Small intestine (tissue), 7 donors: Measurements from ENCODE around the gene SEPTIN10. TPM values are rescaled to one million over a fixed set of nuclear protein-coding genes. Genes with fewer than 3 reads are reported as not detected.

Experiments used
- DNase-seq, 2 donors: peaks; one replicate each; pipeline versions ENCODE4 v3.0.0 to v3.0.0-alpha.2; 2013
- FAIRE-seq: peaks from 2 replicates; lab custom pipeline; 2012; peaks lifted over from hg19 to GRCh38; lab: Jason Lieb, UNC
- H3K27ac ChIP-seq, 3 donors: one replicate each; pipeline ENCODE4 v1.5.1; 2013; ENCODE audit warnings: low read length in 2 of 3, mild to moderate bottlenecking in 2 of 3, control low read depth in 1 of 3, inconsistent platforms in 1 of 3, low read depth in 1 of 3, moderate library complexity in 1 of 3
- H3K27me3 ChIP-seq, 3 donors: one replicate each; pipeline ENCODE4 v1.6.1; 2013; ENCODE audit warnings: low read length in 3 of 3, inconsistent platforms in 1 of 3; ENCODE audit not compliant: control insufficient read depth in 3 of 3, insufficient read depth in 3 of 3
- H3K36me3 ChIP-seq, 3 donors: one replicate each; pipeline ENCODE4 v1.6.1; 2013; ENCODE audit warnings: low read length in 3 of 3, inconsistent platforms in 1 of 3, low read depth in 1 of 3, mild to moderate bottlenecking in 1 of 3, moderate library complexity in 1 of 3; ENCODE audit not compliant: control insufficient read depth in 3 of 3, insufficient read depth in 2 of 3
- H3K4me1 ChIP-seq, 3 donors: one replicate each; pipeline ENCODE4 v1.6.1; 2013; ENCODE audit warnings: low read length in 2 of 3, inconsistent platforms in 1 of 3, low read depth in 1 of 3, mild to moderate bottlenecking in 1 of 3, moderate library complexity in 1 of 3; ENCODE audit not compliant: control insufficient read depth in 3 of 3, insufficient read depth in 2 of 3
- H3K4me3 ChIP-seq, 3 donors: one replicate each; pipeline ENCODE4 v1.5.1; 2013; ENCODE audit warnings: low read length in 3 of 3, control low read depth in 1 of 3, inconsistent platforms in 1 of 3, low read depth in 1 of 3, mild to moderate bottlenecking in 1 of 3, moderate library complexity in 1 of 3
- H3K9me3 ChIP-seq, 2 donors: one replicate each; pipeline ENCODE4 v1.6.1; 2013; ENCODE audit warnings: low read depth in 1 of 2, low read length in 1 of 2; ENCODE audit not compliant: control insufficient read depth in 2 of 2, insufficient read depth in 1 of 2
- WGBS, 3 donors: extraction: QIAGEN DNeasy Blood & Tissue Kit; methylation state at CpG; one replicate each; pipeline ENCODE4 v1.1.7; 2013; 5-methylcytosine and 5-hydroxymethylcytosine counted together
- polyA plus RNA-seq, 4 donors: library from polyadenylated mRNA; stranded (reverse) in 3 of 4; unstranded in 1 of 4; fragments of 200-250 nt in 3 of 4; fragments of 120-200 nt in 1 of 4; gene quantifications; one replicate each; pipeline versions ENCODE4 v1.2.1 to v1.2.3, GENCODE V29; 2013
- donor health status: healthy with polysubstance abuse.
- donor health status: control.
- donor health status: control.
- donor health status: Bipolar disorder and iron deficiency.
- donor health status: healthy.

Gene SEPTIN10
- polyA plus RNA-seq, 4 donors: 24.0 to 50.9 (median 28.8) TPM

DNA sequence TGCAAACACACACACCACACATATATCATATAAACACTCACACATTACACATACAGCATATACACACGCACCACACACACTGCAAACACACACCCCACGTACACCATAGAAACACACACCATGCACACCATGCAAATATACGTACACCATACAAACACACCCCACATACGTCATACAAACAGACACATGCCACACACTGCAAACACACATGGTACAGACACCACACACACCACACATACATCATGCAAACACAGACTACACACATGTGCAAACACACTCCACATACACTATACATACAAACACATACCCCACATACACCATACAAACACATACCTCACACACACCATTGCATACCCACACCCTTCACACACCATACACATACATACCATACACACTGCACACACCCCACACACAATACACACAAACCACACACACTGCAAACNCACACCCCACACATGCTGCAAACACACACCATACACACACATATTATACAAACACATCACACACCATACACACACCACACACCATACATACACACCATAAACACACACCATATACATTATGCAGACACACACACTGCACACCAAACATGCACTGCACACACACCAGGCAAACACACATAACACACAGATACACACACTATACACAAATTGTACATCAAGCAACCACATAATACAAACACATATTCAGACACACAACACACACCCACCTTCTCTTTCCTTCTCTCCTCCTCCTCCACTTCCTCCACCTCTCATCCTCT lies 120.4 kb downstream of the SEPTIN10 start:
- Histone ChIP-seq H3K4me1 (peaks cover 0 to 9% (median 0%) of the 10 kb centered on the region in 3 donors), H3K36me3 (no peaks in the 10 kb centered on the region), H3K27ac (no peak overlapping the region), H3K9me3 (peaks cover 0 to 3% of the 10 kb centered on the region in 2 donors), H3K27me3 (no peaks in the 10 kb centered on the region), H3K4me3 (no peak overlapping the region)
- FAIRE-seq: no peak
- no peak for DNase-seq
- 74 to 96% (median 95%) methylated on average over 4 of the region's 4 CpGs for WGBS, 3 donors

Other genes with a start within 250 kb of the SEPTIN10 start
- gene SOWAHC, start 398 bp upstream of the SEPTIN10 start, polyA plus RNA-seq: 10 to 100 TPM in 1 of 4 donors, 1 to 10 TPM in 3; 5.9 to 19.8 (median 7.0) TPM
- 10 to 100 TPM in 1 of 4 donors, 1 to 10 TPM in 3; 4.9 to 21.8 (median 7.8) TPM for gene RGPD5, start 180.3 kb upstream of the SEPTIN10 start, polyA plus RNA-seq